Stimulated activated CD4-positive, alpha-beta T cell treated with anti-CD3 and anti-CD28 coated beads, TNF-alpha, amount 100 ng/mL, for 24 hours (primary cell): ENCODE results near the gene MTA3.
"Not testable (repeated sequence)": the region's sequence is repeated elsewhere in the genome, so short reads cannot be mapped to it uniquely, and the experiment has no call there.

Experiments used
- DNase-seq, 3 experiments: peaks; one replicate each; pipeline ENCODE4 v3.0.0-alpha.2; 2020; ENCODE audit warnings: low read depth in 3 of 3

The MTA3 gene

GRCh38 chr2:42607101-42607637 is 38.7 kb downstream of the MTA3 start:
- no peak for DNase-seq

- no peak for DNase-seq
Measured at GRCh38 chr2:42613281-42614064, 45.0 kb downstream of the MTA3 start.

- DNase-seq, result no peak
Measured at GRCh38 chr2:42614838-42615237, 46.4 kb downstream of the MTA3 start.

- DNase-seq, result no peak
Measured at GRCh38 chr2:42618116-42618515, 49.7 kb downstream of the MTA3 start.

GRCh38 chr2:42618972-42619371 is 50.5 kb downstream of the MTA3 start:
- DNase-seq, result no peak

GRCh38 chr2:42621626-42622025 is 53.2 kb downstream of the MTA3 start:
- DNase-seq, result not testable (repeated sequence)

GRCh38 chr2:42622943-42623676 is 54.7 kb downstream of the MTA3 start:
- DNase-seq, result no peak

- no peak for DNase-seq
Measured at GRCh38 chr2:42624047-42624446, 55.6 kb downstream of the MTA3 start.

GRCh38 chr2:42628024-42628423 is 59.6 kb downstream of the MTA3 start:
- DNase-seq, result not testable (repeated sequence)

- no peak for DNase-seq
Measured at GRCh38 chr2:42636934-42637333, 68.5 kb downstream of the MTA3 start.

- DNase-seq, result no peak
Measured at GRCh38 chr2:42638080-42638784, 69.8 kb downstream of the MTA3 start.

- no peak for DNase-seq
Measured at GRCh38 chr2:42639340-42640077, 71.1 kb downstream of the MTA3 start.

GRCh38 chr2:42640261-42640660 is 71.8 kb downstream of the MTA3 start:
- no peak for DNase-seq

- not testable (repeated sequence) for DNase-seq
Measured at GRCh38 chr2:42642371-42642770, 73.9 kb downstream of the MTA3 start.

- no peak for DNase-seq
Measured at GRCh38 chr2:42645551-42645950, 77.1 kb downstream of the MTA3 start.

GRCh38 chr2:42648796-42649195 is 80.4 kb downstream of the MTA3 start:
- no peak for DNase-seq

- no peak for DNase-seq
Measured at GRCh38 chr2:42651057-42651456, 82.6 kb downstream of the MTA3 start.

- no peak for DNase-seq
Measured at GRCh38 chr2:42652086-42652485, 83.7 kb downstream of the MTA3 start.

GRCh38 chr2:42653039-42653438 is 84.6 kb downstream of the MTA3 start:
- no peak for DNase-seq

- DNase-seq, result no peak
Measured at GRCh38 chr2:42653908-42654445, 85.5 kb downstream of the MTA3 start.

GRCh38 chr2:42658306-42658705 is 89.9 kb downstream of the MTA3 start:
- no peak for DNase-seq
